NOMO-1 treated with dmso at 0.1 percent for 144 hours (cell line): ENCODE results near the gene TBC1D13.
A peak's percentile ranks its signal among the peaks of the same experiment; 100 is the strongest.
"Not testable (repeated sequence)": the region's sequence is repeated elsewhere in the genome, so short reads cannot be mapped to it uniquely, and the experiment has no call there.

Source experiments
- DNase-seq: peaks from one replicate; lab custom pipeline; 2025; ENCODE audit not compliant: unreplicated experiment; lab: John Stamatoyannopoulos, UW

Gene TBC1D13

DNA sequence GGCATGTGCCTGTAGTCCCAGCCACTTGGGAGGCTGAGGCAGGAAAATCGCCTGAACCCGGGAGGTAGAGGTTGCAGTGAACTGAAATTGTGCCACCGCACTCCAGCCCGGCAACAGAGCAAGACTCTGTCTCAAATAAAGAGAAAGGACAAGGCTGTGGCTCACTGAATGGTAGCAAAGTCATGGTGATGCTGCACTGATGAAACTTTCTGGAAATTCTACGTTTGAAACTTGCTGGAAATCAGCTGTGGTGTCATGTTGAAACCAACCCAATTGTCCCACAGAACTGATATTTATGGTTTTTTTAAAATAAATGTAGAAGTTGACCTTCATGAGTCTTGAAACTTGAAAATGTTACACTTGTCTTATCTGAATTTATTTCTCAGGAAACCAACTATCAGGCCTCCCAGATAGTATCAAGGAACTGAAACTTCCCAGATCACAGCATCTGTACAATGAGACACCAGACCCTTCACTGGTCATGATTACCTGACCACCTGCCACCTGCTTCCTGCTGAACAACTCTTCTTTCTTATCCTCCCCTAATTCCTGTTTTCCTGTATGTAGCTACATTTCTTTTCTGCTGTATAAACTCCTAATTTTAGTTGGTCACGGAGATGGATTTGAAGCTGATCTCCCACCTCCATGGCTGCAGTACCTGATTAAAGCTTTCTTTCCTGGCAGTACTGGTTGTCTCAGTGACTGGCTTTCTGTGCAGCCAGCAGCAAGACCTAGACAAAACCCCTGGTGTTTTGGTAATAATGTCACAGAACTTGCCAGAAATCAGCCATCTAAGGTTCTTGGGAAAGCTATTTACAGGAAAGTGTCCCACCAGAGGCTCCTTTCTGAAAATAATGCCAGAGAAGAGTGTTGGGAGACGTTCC lies 5.6 kb upstream of the TBC1D13 start:
- DNase-seq: peak; percentile 43

DNA sequence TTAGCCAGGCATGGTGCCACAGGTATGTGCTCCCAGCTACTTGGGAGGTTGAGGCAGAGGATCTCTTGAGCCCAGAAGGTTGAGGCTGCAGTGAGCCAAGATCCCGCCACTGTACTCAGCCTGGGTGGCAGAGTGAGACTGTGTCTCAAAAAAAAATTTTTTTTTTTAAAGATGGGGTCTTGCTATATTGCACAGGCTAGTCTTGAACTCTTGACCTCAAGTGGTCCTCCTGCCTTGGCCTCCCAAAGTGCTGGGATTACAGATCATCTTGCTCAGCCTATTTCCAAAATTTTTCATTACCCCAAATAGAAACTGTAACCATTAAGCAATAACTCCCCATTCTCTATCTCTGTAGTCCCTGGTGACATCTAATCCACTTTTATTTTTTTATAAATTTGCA lies 4.4 kb upstream of the TBC1D13 start:
- DNase-seq: no peak

DNA sequence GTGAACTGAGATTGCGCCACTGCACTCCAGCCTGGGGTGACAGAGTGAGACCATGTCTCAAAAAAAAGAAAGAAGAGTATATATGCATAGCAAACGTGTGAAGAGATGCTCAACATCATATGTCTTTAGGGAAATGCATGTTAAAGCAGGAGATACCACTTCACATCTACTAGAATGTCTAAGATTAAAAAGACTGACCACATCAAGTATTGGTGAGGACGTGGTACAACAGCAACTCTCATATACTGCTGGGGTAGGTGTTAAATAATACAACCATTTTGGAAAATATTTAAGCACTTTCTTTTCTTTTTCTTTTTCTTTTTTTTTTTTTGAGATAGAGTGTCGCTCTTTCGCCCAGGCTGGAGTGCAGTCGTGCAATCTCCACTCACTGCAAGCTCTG lies 1.6 kb upstream of the TBC1D13 start:
- DNase-seq: no peak

DNA sequence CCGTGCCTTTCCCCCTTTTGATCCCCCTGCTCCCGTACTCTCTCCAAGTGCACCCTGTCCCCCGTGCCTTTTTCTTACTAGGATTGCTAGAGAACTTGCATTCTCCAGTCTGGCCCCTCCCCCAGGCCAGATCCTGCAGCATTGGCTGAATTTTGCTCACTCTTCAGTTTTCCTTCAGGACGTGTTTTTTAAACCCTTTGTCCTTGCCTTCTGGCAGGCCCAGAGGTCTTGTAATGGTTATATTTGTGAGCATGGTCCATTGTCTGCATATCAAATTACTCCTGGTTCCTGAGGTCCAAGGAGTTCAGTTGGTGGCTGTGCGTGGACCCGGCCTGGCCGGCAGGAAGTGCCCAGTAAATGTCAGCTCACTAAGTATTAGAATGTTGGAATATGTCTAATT lies 606 bp downstream of the TBC1D13 start:
- DNase-seq: no peak

DNA sequence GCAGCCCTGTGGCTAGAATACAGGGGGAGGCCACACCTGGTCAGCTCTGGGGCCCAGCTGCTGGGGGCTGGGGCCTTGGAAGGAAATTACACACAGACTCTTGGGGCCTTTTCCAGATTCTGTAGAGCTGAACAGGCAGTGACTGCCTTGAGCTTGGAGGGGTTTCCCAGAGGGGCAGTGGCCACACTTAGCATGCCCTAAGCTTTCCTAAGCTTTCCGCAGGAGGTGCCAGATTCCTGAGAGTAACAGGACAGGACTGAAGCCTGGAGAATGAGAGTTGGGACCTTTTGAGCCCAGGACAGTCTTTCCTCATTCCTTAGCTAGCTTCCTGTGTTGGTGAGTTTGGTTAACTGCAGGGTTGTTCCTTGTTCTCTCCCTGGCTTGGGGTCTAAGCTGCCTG lies 1.4 kb downstream of the TBC1D13 start:
- DNase-seq: no peak

DNA sequence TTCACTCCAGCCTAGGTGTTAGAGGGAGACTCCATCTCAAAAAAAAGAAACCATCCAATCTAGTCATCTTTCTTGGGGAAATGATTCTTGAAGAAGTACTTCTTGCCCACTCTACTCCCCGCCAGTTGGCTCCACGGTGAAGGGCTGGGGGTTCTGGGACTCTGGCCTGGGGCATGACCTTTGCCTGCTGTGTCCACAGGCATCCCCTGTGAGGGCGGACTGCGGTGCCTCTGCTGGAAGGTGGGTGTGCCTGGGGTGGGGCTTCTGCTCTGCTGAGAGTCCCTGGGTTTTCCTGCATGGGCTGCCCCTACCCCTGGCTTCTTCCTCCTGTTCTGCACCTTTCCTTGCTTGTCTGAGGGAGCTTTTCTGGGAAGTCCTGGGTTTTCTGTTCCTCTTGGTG lies 3.5 kb downstream of the TBC1D13 start:
- no peak for DNase-seq

DNA sequence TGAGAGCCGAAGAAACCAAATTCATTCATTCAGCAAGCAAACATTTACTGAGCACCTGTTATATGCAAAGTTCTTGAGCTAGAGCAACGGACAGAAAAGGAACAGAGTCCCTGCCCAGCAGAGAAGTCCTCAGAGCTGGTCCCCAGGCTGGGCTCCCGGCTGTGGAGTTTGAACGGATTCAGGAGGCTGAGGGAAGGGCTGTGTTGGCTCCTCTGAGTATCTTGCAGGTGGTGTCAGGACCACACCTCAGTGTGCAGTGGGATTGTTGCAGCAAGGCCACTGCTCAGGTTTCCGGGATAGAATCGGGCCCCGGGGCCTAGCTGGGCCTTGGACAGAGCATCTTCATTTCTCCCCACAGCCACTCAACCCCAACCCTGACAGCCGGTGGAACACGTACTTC lies 5.1 kb downstream of the TBC1D13 start:
- DNase-seq: no peak

DNA sequence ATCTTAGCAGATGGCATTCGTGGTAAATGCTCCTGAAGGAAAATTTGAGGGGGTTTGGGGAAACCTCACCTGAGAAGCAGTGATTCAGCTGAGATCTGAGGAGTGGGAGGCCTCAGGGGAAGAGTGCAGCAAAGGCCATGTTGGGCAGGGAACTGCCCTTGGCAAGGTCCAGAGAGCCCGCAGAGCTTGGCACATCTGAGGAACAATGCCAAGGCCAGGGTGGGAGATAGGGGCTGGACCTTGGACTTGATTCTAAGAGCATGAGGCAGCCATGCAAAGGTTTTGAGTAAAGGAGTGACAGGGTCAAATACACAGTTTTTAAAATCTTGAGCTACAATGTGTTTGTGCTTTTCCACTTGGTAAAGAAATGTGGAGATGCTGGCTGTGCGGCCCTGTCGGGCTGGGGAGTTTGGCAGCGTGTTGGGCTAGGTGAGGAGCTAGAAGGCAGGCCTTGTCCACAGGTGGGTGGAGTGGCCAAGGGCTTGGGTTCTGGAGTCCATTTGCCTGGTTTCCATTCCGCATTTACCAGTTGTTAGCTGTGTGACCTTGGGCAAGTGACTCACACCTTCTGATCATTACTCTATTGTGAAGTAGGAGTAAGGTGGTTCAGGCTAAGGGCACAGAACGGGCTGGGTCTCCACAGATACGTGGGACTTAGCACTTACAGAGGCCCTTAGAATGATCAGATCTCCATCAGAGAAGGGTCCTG lies 6.1 kb downstream of the TBC1D13 start:
- no peak for DNase-seq

DNA sequence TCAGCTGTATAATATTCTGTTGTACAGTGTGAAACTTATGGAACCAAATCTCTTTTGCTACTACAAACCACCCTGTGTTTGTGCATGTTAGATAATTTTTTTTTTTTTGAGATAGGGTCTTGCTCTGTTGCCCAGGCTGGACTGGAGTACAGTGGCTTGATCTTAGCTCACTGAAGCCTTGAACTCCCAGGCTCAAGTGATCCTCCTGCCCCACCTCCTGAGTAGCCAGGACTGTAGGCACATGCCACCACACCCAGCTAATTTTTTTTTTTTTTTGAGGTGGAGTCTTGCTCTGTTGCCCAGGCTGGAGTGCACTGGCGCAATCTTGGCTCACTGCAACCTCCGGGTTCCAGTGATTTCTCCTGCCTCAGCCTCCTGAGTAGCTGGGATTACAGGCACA lies 7.9 kb downstream of the TBC1D13 start:
- not testable (repeated sequence) for DNase-seq

DNA sequence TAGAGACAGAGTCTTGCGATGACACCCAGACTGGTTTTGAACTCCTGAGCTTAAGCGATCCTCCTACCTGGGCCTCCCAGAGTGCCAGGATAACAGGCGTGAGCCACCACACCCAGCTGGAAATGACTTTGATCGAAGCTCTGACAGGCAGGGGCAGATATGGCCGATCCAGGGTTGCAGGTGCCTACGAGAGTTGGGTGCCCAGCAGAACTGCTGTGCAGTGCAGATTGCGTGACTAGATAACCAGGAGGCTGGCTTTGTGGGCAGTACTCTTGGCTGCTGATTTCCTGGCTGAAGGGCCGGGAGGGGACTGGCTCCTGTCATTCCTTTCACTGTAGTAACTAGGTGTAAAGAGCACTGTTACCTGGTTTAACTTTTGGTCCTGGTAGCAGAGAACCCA lies 11.8 kb downstream of the TBC1D13 start:
- no peak for DNase-seq

DNA sequence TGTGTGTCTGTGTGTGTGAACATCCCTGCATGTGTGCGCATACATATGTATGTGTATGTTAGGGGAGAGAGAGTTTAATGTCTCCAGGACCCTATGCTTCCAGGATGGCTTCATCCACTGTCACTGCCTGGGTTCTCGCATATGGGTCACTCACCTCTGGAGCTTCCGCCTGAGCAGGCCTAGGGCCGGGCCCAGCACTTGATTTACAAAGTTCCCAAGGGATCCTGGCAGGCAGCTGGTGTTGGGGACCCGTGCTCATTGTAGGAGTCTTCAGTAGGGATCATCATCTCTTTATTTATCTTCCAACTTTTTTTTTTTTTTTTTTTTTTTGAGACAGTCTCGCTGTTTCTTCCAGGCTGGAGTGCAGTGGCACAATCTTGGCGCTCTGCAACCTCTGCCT lies 13.0 kb downstream of the TBC1D13 start:
- DNase-seq: no peak

DNA sequence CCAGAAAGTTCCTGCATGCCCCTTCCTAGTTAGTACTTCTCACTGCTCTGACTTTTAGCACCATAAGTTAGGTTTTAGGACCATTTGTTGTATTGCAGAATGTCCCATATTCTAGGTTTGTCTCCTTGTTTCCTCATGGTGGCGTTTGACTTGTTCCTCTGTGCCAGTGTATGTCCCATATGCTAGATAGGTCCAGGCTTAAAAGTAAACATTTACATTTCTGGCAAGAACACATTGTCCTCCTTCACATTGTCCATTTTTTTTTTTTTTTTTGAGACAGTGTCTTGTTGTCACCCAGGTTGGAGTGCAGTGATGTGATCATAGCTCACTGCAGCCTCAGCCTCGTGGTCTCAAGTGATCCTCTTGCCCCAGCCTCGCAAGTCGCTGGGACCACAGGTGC lies 15.4 kb downstream of the TBC1D13 start:
- DNase-seq: no peak

DNA sequence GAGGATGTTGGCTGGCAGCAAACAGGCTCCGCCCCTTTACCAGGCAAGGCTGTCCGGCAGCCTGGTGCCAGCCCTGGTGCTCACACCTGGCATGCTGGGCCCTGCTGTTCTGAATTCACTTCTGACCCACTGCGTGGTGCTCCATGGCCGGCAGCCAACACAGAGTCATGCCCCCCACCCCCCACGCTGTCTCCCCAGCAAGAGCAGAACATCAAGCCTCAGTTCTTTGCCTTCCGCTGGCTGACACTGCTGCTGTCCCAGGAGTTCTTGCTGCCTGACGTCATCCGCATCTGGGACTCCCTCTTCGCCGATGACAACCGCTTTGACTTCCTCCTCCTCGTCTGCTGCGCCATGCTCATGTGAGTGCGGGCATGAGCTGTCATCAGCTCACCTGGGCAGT lies 18.6 kb downstream of the TBC1D13 start:
- no peak for DNase-seq

DNA sequence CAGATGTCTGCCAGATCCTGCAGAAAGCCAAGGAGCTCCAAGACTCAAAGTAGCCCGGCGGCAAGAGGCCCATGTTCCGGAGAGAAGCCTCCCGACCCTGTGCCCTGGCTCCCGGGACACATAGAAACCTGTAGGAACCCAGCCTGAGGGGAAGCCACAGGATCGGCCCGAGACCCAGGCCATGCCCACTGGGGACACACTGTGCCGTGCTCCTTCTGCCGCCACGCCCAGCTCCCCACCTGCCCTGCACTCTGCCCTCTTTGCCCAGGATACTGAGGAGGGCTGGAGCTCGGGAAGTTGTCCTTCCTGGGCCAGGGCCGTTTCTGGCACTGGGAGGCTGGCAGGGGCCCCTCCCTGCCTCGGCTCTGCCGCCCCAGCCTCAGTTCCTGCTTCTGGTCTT lies 20.8 kb downstream of the TBC1D13 start:
- DNase-seq: no peak

DNA sequence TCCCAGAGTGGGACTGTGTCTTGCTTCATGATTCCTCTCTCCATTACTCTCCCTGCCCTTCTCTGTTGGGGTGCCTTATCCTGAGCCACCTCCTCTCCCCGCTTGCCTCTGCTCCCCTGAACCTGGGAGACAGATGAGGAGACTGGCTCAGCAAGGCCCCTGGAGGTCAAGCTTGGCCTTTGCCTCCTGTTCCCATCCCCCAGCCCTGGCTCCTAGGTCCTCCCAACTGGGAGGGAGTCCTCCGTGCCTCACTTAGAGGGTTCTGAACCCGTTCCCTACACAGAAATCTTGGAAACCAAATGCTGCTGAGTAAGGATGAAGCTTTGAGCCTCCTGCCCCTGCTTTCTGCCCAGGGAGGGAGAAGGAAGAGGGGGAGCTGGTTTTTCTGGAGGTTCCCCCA lies 21.5 kb downstream of the TBC1D13 start:
- DNase-seq: no peak

DNA sequence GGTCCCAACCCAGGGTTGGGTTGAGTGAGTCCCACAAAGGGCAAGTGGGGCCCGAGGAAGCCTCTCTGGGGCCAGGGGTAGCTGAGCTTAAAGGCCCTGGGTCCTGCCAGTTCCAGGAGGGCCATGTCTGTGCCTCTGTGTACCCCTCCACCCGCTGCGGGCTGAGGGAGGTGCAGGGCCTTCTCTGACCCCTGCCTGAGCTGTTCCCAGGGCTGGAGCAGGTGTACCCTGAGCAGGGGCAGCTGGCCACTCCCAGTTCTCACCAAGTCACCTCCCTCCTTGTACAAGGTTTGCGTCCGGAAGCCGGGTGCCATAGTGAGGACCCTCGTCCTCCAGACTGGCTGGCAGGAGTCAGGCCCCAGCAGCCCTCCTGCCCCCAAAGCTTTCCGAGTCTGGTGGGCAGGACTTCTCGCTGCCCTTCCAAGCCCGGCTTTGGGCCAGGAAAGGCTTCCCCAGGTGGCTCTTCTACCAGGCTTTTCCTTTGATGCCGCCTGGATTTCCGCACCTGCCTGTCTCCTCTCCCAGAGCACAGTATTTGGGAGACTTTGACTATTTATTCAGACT lies 22.1 kb downstream of the TBC1D13 start:
- no peak for DNase-seq

DNA sequence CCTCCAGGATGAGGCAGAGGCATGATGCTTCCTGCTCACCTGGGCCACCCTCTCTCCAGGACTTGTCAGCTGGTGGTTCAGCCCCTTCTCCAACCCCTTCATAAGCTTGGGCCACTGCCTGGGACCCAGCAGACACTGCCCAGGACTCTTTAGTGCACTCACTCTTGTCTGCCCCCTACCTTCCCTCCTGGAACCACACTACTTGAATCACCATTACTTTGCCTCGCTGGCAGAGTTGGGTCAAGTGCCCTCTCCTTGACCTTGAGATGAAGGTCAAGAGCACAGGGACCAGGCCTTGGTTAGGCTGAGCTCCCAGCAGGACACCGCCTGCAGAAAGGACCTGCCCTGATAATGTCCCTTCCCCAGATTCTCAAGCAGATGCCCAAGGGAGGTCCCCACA lies 22.8 kb downstream of the TBC1D13 start:
- DNase-seq: no peak

DNA sequence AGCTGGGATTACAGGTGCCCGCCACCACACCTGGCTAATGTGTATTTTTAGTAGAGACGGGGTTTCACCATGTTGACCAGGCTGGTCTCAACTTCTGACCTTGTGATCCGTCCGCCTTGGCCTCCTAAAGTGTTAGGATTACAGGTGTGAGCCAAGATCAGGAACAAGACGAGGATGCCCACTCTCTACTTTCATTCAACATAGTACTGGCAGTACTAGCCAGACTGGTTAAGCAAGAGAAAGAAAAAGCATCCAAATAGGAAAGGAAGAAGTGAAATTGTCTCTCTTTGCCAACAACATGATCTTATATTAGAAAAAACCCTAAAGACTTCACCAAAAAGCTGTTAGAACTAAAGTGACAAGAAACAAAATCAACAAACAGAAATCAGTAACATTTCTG lies 23.8 kb downstream of the TBC1D13 start:
- no peak for DNase-seq

DNA sequence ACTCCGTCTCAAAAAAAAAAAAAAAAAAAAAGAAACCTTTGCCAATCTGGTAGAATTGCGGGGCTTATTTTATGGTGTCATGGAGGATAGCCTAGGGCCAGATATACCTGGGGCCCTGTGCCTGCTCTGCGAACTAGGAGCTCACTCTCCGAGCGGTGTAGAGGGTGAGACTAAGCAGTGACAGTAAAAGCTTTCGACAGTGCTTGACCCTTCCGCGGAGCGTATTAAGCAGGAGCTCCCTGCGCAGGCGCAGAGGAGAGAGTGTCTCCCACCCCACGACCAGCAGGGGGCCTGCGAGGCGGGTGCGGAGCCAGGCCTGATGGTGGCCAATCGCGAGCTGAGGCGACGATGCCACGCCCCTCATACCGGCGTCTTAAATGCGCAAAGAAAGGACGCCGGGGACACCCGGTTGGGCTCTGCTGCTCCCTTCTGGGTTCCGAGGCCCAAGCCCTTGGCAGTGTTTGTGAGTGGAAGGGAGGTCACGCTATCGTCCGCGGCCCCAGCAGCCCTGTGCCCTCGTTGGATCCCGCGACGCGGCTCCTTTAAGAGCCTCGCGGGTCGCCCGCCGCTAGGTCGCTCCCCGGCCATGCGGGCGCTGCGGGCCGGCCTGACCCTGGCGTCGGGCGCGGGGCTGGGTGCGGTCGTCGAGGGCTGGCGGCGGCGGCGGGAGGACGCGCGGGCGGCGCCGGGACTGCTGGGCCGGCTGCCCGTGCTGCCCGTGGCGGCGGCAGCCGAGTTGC lies 31.2 kb downstream of the TBC1D13 start, which contains the start of gene ENDOG:
TSS of gene ENDOG (plus strand) at position 402 of the 740 bp plus-strand sequence. CDS start at position 587, 185 bp downstream.
- peak; percentile 91 for DNase-seq

DNA sequence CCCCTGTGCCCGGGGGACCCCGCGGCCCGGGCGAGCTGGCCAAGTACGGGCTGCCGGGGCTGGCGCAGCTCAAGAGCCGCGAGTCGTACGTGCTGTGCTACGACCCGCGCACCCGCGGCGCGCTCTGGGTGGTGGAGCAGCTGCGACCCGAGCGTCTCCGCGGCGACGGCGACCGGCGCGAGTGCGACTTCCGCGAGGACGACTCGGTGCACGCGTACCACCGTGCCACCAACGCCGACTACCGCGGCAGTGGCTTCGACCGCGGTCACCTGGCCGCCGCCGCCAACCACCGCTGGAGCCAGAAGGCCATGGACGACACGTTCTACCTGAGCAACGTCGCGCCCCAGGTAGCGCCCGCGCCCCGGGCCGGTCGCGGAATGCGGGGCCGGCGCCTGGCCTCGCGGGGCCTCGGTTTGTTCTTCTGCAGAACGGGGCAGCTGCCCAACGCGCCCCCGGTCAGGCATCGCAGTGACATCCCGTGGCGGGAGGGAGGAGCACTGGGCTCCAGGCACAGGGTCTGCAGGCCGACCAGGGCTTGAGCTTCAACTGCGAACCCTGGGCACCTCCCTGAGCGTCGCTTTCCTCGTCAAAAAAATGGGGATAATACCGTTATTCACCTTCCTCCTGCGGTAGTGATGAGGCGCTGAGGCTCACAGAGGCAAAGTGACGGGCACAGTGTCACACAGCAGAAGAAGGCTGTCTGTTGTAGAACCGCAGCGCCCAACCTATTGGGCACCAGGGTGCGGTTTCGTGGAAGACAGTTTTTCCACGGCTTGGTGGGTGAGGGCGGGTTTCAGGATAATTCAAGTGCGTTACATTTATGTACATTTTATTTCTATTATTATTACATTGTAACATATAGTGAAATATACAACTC lies 32.0 kb downstream of the TBC1D13 start:
- no peak for DNase-seq
